ENCODE results near the gene PIP5K1A.
"Not testable (repeated sequence)": the region's sequence is repeated elsewhere in the genome, so short reads cannot be mapped to it uniquely, and the experiment has no call there.

GRCh38 chr1:151205381-151205965 is 7.1 kb downstream of the PIP5K1A start:
- not testable (repeated sequence) for TF ChIP-seq POLR2AphosphoS5, CTCF, POLR2A, EP300 (IDR thresholded peaks at IDR 0.05)
